ENCODE data around the gene HYCC1. TPM values are rescaled to one million over a fixed set of nuclear protein-coding genes. Genes with fewer than 3 reads are reported as not detected.
A peak's percentile ranks its signal among the peaks of the same experiment; 100 is the strongest.

HYCC1 gene
- polyA plus RNA-seq (17.1 to 35.8 TPM (median 31.7 TPM) in 3 replicates), polyA minus RNA-seq (12.9 to 40.9 TPM (median 22.2 TPM) in 3 replicates)
- 31.2 TPM for polyA plus RNA-seq (2011; ENCODE audit: low read depth)
- polyA plus RNA-seq (2011; cell fraction: cytosol; rRNA removed): 14.8 and 25.2 TPM in 2 replicates
- 26.0 and 35.9 TPM in 2 replicates for polyA plus RNA-seq (2011; cell fraction: nucleus; rRNA removed)
- 9.5 and 29.2 TPM in 2 replicates for polyA plus RNA-seq (2012; ENCODE audit: low replicate concordance)
- polyA minus RNA-seq (2011; cell fraction: cytosol; rRNA and poly(A)+ RNA removed): 29.7 TPM
- 20.7 and 42.2 TPM in 2 replicates for polyA minus RNA-seq (2011; cell fraction: nucleus; rRNA and poly(A)+ RNA removed)

GRCh38 chr7:23013715-23014649 is at the start of gene HYCC1:
Gene HYCC1 (minus strand): TSS chr7:23014130. CDS start chr7:22991111, 23,019 bp downstream.
- TF ChIP-seq EZH2 (IDR thresholded peaks at IDR 0.05; ENCODE audit: low read length) (no peak), CTCF (optimal IDR thresholded peaks at IDR 0.05 in 1 of 3, IDR thresholded peaks at IDR 0.05 in 1 of 3, conservative IDR thresholded peaks at IDR 0.05 in 1 of 3; ENCODE audit: extremely low read depth in 1 of 3, insufficient read depth in 2 of 3, low read length in 3 of 3) (peak; percentile 46 to 72 (median 58))
- Histone ChIP-seq H3K4me3 (ENCODE audit: control insufficient read depth in 2 of 3, extremely low read depth in 1 of 3, insufficient read depth in 2 of 3, low read depth in 1 of 3, low read length in 3 of 3) (peak within 1 kb of the TSS; percentile 82 to 94 (median 91)), H3K27me3 (ENCODE audit: control insufficient read depth, extremely low read depth, insufficient read depth, low read length) (no peaks in the 10 kb centered on the region), H4K20me1 (ENCODE audit: control insufficient read depth, extremely low read depth, insufficient read depth, low read length) (no peaks in the 10 kb centered on the region), H3K9me3 (ENCODE audit: control insufficient read depth, low read depth, low read length) (no peaks in the 10 kb centered on the region), H3K79me2 (ENCODE audit: control insufficient read depth, insufficient read depth, low read length) (peaks cover 42% of the 10 kb centered on the region), H3K4me1 (ENCODE audit: control insufficient read depth, extremely low read depth, insufficient read depth, low read length) (peaks cover 33% of the 10 kb centered on the region), H3K9ac (ENCODE audit: control insufficient read depth, extremely low read depth, insufficient read depth, low read length) (peak within 1 kb of the TSS; percentile 81), H3K4me2 (ENCODE audit: control insufficient read depth, extremely low read depth, insufficient read depth, low read depth, low read length) (peak within 1 kb of the TSS; percentile 89), H3K9me1 (ENCODE audit: control insufficient read depth, extremely low read depth, insufficient read depth, low read length) (no peaks in the 10 kb centered on the region), H2AFZ (ENCODE audit: control insufficient read depth, low read length) (peak within 1 kb of the TSS; percentile 65), H3K36me3 (ENCODE audit: control insufficient read depth in 2 of 2, extremely low read depth in 1 of 2, insufficient read depth in 2 of 2, low read length in 2 of 2) (no peaks in the 10 kb centered on the region), H3K27ac (ENCODE audit: control insufficient read depth, insufficient read depth, low read length) (peak within 1 kb of the TSS; percentile 56)
- DNase-seq (ENCODE audit: low read depth, low spot score) (peak; percentile 95), FAIRE-seq (peak; percentile 58)
- dilution Hi-C loops (cut with MboI; ENCODE audit: extremely low pct_ligation_motif_present, low sequenced_read_pairs): no loop called here

- Histone ChIP-seq H3K4me2 (ENCODE audit: control insufficient read depth, extremely low read depth, insufficient read depth, low read depth, low read length) (no peak overlapping the region), H3K9me3 (ENCODE audit: control insufficient read depth, low read depth, low read length) (no peaks in the 10 kb centered on the region), H3K9ac (ENCODE audit: control insufficient read depth, extremely low read depth, insufficient read depth, low read length) (no peak overlapping the region), H3K27me3 (ENCODE audit: control insufficient read depth, extremely low read depth, insufficient read depth, low read length) (no peaks in the 10 kb centered on the region), H3K4me3 (ENCODE audit: control insufficient read depth in 2 of 3, extremely low read depth in 1 of 3, insufficient read depth in 2 of 3, low read depth in 1 of 3, low read length in 3 of 3) (no peak overlapping the region), H3K36me3 (ENCODE audit: control insufficient read depth in 2 of 2, extremely low read depth in 1 of 2, insufficient read depth in 2 of 2, low read length in 2 of 2) (no peaks in the 10 kb centered on the region), H3K4me1 (ENCODE audit: control insufficient read depth, extremely low read depth, insufficient read depth, low read length) (peaks cover 6% of the 10 kb centered on the region), H4K20me1 (ENCODE audit: control insufficient read depth, extremely low read depth, insufficient read depth, low read length) (no peaks in the 10 kb centered on the region), H3K79me2 (ENCODE audit: control insufficient read depth, insufficient read depth, low read length) (no peaks in the 10 kb centered on the region), H3K9me1 (ENCODE audit: control insufficient read depth, extremely low read depth, insufficient read depth, low read length) (no peaks in the 10 kb centered on the region), H3K27ac (ENCODE audit: control insufficient read depth, insufficient read depth, low read length) (no peak overlapping the region), H2AFZ (ENCODE audit: control insufficient read depth, low read length) (no peak overlapping the region)
- DNase-seq (ENCODE audit: low read depth, low spot score) (peak; percentile 59), FAIRE-seq (peak; percentile 86)
- dilution Hi-C loops (cut with MboI; ENCODE audit: extremely low pct_ligation_motif_present, low sequenced_read_pairs): no loop called here
- no peak for TF ChIP-seq EZH2 (IDR thresholded peaks at IDR 0.05; ENCODE audit: low read length)
- TF ChIP-seq CTCF (optimal IDR thresholded peaks at IDR 0.05 in 1 of 3, IDR thresholded peaks at IDR 0.05 in 1 of 3, conservative IDR thresholded peaks at IDR 0.05 in 1 of 3; ENCODE audit: extremely low read depth in 1 of 3, insufficient read depth in 2 of 3, low read length in 3 of 3): no peak
These were observed 48.5 kb upstream of the HYCC1 start for GRCh38 chr7:23062452-23062851.
